ENCODE results near the gene OLFML1. TPM values are rescaled to one million over a fixed set of nuclear protein-coding genes. Genes with fewer than 3 reads are reported as not detected.

OLFML1 gene
- total and polyA plus RNA-seq, 2 of the 13 experiments (the other 11 are each of a cell fraction or from before 2014, with no cell fraction given): 0.89 to 0.90 TPM

DNA sequence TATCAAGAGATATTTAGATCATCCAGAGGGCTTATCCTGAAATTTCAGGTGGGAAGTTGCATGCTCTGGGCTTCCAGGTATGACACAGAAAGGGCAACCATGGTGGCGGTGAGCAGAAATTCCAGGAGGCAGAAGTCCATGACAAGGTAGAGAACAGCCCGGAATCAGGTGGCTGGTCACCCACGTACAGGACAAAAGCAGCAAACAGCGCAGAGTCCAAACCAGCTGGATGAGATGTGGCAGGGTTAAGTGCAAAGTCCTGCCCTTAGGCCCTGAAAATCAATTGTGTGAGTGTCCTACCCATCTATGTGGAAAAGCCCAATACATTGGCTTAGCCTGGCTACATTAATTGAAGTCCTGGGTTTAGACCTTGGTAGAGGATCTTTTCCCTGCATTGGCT, 40.1 kb downstream of the OLFML1 start (continued):
- TF ChIP-seq, protein P1, sequence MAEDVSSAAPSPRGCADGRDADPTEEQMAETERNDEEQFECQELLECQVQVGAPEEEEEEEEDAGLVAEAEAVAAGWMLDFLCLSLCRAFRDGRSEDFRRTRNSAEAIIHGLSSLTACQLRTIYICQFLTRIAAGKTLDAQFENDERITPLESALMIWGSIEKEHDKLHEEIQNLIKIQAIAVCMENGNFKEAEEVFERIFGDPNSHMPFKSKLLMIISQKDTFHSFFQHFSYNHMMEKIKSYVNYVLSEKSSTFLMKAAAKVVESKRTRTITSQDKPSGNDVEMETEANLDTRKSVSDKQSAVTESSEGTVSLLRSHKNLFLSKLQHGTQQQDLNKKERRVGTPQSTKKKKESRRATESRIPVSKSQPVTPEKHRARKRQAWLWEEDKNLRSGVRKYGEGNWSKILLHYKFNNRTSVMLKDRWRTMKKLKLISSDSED (CRISPR knock-in tag; IDR thresholded peaks at IDR 0.05): no peak
- TF ChIP-seq SP4 (CRISPR knock-in tag; IDR thresholded peaks at IDR 0.05) (no peak; the same call in 1 of the 2 replicates), ZNF251 (CRISPR knock-in tag; IDR thresholded peaks at IDR 0.05) (no peak), ZNF598 (CRISPR knock-in tag; IDR thresholded peaks at IDR 0.05; ENCODE audit: borderline replicate concordance) (no peak), CEBPG (CRISPR knock-in tag; IDR thresholded peaks at IDR 0.05) (no peak), ZNF160 (CRISPR knock-in tag; IDR thresholded peaks at IDR 0.05) (no peak), EP300 (IDR thresholded peaks at IDR 0.05; ENCODE audit: low read depth in 2 of 2, low read length in 2 of 2) (peak; percentile 47 to 54; a peak in 2 of 4 replicates), EP300 (CRISPR knock-in tag; IDR thresholded peaks at IDR 0.05; ENCODE audit: borderline replicate concordance) (no peak), ZBTB21 (CRISPR knock-in tag; IDR thresholded peaks at IDR 0.05) (no peak), RXRA (CRISPR knock-in tag; IDR thresholded peaks at IDR 0.05) (peak; percentile 33; the same call in 1 of the 2 replicates), ZNF224 (CRISPR knock-in tag; IDR thresholded peaks at IDR 0.05) (no peak; the same call in 1 of the 2 replicates), CHCHD3 (CRISPR knock-in tag; IDR thresholded peaks at IDR 0.05) (no peak), HDAC2 (CRISPR knock-in tag; IDR thresholded peaks at IDR 0.05) (peak; percentile 86)
- TF ChIP-seq, protein P2, sequence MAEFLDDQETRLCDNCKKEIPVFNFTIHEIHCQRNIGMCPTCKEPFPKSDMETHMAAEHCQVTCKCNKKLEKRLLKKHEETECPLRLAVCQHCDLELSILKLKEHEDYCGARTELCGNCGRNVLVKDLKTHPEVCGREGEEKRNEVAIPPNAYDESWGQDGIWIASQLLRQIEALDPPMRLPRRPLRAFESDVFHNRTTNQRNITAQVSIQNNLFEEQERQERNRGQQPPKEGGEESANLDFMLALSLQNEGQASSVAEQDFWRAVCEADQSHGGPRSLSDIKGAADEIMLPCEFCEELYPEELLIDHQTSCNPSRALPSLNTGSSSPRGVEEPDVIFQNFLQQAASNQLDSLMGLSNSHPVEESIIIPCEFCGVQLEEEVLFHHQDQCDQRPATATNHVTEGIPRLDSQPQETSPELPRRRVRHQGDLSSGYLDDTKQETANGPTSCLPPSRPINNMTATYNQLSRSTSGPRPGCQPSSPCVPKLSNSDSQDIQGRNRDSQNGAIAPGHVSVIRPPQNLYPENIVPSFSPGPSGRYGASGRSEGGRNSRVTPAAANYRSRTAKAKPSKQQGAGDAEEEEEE (CRISPR knock-in tag; IDR thresholded peaks at IDR 0.05; ENCODE audit: borderline replicate concordance): no peak
- TF ChIP-seq, protein P3, sequence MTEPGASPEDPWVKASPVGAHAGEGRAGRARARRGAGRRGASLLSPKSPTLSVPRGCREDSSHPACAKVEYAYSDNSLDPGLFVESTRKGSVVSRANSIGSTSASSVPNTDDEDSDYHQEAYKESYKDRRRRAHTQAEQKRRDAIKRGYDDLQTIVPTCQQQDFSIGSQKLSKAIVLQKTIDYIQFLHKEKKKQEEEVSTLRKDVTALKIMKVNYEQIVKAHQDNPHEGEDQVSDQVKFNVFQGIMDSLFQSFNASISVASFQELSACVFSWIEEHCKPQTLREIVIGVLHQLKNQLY (CRISPR knock-in tag; IDR thresholded peaks at IDR 0.05): peak; percentile 61; the same call in 1 of the 2 replicates
- TF ChIP-seq, protein P4, sequence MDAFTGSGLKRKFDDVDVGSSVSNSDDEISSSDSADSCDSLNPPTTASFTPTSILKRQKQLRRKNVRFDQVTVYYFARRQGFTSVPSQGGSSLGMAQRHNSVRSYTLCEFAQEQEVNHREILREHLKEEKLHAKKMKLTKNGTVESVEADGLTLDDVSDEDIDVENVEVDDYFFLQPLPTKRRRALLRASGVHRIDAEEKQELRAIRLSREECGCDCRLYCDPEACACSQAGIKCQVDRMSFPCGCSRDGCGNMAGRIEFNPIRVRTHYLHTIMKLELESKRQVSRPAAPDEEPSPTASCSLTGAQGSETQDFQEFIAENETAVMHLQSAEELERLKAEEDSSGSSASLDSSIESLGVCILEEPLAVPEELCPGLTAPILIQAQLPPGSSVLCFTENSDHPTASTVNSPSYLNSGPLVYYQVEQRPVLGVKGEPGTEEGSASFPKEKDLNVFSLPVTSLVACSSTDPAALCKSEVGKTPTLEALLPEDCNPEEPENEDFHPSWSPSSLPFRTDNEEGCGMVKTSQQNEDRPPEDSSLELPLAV (CRISPR knock-in tag; conservative IDR thresholded peaks at IDR 0.05; ENCODE audit: low read depth): no peak
- TF ChIP-seq, protein P5, sequence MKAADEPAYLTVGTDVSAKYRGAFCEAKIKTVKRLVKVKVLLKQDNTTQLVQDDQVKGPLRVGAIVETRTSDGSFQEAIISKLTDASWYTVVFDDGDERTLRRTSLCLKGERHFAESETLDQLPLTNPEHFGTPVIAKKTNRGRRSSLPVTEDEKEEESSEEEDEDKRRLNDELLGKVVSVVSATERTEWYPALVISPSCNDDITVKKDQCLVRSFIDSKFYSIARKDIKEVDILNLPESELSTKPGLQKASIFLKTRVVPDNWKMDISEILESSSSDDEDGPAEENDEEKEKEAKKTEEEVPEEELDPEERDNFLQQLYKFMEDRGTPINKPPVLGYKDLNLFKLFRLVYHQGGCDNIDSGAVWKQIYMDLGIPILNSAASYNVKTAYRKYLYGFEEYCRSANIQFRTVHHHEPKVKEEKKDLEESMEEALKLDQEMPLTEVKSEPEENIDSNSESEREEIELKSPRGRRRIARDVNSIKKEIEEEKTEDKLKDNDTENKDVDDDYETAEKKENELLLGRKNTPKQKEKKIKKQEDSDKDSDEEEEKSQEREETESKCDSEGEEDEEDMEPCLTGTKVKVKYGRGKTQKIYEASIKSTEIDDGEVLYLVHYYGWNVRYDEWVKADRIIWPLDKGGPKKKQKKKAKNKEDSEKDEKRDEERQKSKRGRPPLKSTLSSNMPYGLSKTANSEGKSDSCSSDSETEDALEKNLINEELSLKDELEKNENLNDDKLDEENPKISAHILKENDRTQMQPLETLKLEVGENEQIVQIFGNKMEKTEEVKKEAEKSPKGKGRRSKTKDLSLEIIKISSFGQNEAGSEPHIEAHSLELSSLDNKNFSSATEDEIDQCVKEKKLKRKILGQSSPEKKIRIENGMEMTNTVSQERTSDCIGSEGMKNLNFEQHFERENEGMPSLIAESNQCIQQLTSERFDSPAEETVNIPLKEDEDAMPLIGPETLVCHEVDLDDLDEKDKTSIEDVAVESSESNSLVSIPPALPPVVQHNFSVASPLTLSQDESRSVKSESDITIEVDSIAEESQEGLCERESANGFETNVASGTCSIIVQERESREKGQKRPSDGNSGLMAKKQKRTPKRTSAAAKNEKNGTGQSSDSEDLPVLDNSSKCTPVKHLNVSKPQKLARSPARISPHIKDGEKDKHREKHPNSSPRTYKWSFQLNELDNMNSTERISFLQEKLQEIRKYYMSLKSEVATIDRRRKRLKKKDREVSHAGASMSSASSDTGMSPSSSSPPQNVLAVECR (CRISPR knock-in tag; IDR thresholded peaks at IDR 0.05; ENCODE audit: borderline replicate concordance): peak; percentile 53; the same call in 1 of the 2 replicates
- TF ChIP-seq, protein P6, sequence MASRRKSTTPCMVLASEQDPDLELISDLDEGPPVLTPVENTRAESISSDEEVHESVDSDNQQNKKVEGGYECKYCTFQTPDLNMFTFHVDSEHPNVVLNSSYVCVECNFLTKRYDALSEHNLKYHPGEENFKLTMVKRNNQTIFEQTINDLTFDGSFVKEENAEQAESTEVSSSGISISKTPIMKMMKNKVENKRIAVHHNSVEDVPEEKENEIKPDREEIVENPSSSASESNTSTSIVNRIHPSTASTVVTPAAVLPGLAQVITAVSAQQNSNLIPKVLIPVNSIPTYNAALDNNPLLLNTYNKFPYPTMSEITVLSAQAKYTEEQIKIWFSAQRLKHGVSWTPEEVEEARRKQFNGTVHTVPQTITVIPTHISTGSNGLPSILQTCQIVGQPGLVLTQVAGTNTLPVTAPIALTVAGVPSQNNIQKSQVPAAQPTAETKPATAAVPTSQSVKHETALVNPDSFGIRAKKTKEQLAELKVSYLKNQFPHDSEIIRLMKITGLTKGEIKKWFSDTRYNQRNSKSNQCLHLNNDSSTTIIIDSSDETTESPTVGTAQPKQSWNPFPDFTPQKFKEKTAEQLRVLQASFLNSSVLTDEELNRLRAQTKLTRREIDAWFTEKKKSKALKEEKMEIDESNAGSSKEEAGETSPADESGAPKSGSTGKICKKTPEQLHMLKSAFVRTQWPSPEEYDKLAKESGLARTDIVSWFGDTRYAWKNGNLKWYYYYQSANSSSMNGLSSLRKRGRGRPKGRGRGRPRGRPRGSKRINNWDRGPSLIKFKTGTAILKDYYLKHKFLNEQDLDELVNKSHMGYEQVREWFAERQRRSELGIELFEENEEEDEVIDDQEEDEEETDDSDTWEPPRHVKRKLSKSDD (CRISPR knock-in tag; IDR thresholded peaks at IDR 0.05; ENCODE audit: low read depth): no peak

Measured in HepG2 (cell line).